ENCODE data around the gene RELT.

DNA sequence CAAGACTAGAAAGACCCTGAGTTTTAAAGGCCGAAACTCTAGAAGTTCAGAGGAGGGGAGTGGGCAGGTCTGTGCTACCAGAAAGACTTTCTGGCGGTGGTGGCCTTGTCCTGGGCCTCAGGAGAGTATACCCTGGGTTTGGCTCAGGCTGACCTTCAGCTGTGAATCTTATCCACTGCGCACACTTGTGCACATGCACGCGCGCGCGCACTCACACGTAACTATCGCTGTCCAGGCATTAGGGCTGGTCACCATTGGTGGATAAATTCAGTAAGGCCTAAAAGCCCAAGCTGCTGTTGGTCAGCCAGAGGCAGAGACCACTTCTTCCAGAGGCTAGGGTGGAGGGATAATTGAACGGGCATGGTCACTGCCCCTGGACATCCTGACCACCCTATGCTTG is 43.0 kb upstream of the RELT start:
- TF ChIP-seq, protein P1, sequence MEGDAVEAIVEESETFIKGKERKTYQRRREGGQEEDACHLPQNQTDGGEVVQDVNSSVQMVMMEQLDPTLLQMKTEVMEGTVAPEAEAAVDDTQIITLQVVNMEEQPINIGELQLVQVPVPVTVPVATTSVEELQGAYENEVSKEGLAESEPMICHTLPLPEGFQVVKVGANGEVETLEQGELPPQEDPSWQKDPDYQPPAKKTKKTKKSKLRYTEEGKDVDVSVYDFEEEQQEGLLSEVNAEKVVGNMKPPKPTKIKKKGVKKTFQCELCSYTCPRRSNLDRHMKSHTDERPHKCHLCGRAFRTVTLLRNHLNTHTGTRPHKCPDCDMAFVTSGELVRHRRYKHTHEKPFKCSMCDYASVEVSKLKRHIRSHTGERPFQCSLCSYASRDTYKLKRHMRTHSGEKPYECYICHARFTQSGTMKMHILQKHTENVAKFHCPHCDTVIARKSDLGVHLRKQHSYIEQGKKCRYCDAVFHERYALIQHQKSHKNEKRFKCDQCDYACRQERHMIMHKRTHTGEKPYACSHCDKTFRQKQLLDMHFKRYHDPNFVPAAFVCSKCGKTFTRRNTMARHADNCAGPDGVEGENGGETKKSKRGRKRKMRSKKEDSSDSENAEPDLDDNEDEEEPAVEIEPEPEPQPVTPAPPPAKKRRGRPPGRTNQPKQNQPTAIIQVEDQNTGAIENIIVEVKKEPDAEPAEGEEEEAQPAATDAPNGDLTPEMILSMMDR (IDR thresholded peaks at IDR 0.05 in 8 of 11, conservative IDR thresholded peaks at IDR 0.05 in 3 of 11) = no peak
- TF ChIP-seq POLR2AphosphoS5 (IDR thresholded peaks at IDR 0.05) = no peak
- TF ChIP-seq POLR2A (IDR thresholded peaks at IDR 0.05) = no peak

Measured in spleen (tissue), 7 donors.